ENCODE results near the gene ESYT3. TPM values are rescaled to one million over a fixed set of nuclear protein-coding genes. Genes with fewer than 3 reads are reported as not detected.
A peak's percentile ranks its signal among the peaks of the same experiment; 100 is the strongest.
"Not testable (repeated sequence)": the region's sequence is repeated elsewhere in the genome, so short reads cannot be mapped to it uniquely, and the experiment has no call there.

ESYT3 gene
- polyA plus RNA-seq, 4 donors: 0.22 to 1.4 (median 0.31) TPM; not detected in 1

DNA sequence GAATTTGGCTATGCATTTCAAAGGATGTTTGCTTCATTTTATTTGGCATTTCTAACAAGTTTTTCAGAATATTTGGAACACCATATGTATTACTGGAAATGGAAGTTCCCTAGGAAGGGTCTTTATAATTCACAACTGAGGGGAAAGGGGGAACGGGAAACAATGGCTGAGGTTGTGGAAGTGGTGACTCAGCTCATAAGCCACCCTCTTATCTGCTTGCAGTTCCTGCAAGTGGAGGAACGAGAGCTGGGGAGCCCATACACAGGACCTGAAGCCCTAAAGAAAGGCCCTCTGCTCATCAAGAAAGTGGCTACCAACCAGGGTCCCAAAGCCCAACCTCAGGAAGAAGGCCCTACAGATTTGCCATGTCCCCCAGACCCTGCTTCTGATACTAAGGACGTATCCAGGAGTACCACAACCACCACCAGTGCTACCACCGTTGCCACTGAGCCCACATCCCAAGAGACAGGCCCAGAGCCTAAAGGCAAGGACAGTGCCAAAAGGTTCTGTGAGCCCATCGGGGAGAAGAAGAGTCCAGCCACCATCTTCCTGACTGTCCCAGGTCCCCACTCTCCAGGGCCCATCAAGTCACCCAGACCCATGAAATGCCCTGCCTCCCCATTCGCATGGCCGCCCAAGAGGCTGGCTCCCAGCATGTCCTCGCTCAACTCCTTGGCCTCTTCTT is 37.9 kb downstream of the ESYT3 start:
- FAIRE-seq (no peak), DNase-seq (no peak)
- no peaks in the 10 kb centered on the region for H3K36me3 ChIP-seq (ENCODE audit: control insufficient read depth in 3 of 3, insufficient read depth in 2 of 3, low read depth in 1 of 3, low read length in 3 of 3)
- 88 to 94% (median 90%) methylated on average over 8 of the region's 8 CpGs for WGBS, 3 donors
- H3K4me1 ChIP-seq (ENCODE audit: control insufficient read depth in 3 of 3, insufficient read depth in 2 of 3, low read depth in 1 of 3, low read length in 2 of 3): no peaks in the 10 kb centered on the region
- H3K4me3 ChIP-seq (ENCODE audit: low read depth in 1 of 3, low read length in 3 of 3): no peak overlapping the region
- no peaks in the 10 kb centered on the region for H3K9me3 ChIP-seq (ENCODE audit: control insufficient read depth in 2 of 2, insufficient read depth in 1 of 2, low read depth in 1 of 2, low read length in 1 of 2)
- H3K27me3 ChIP-seq (ENCODE audit: control insufficient read depth in 3 of 3, insufficient read depth in 3 of 3, low read length in 3 of 3): no peaks in the 10 kb centered on the region
- H3K27ac ChIP-seq (ENCODE audit: low read depth in 1 of 3, low read length in 2 of 3): no peak overlapping the region

DNA sequence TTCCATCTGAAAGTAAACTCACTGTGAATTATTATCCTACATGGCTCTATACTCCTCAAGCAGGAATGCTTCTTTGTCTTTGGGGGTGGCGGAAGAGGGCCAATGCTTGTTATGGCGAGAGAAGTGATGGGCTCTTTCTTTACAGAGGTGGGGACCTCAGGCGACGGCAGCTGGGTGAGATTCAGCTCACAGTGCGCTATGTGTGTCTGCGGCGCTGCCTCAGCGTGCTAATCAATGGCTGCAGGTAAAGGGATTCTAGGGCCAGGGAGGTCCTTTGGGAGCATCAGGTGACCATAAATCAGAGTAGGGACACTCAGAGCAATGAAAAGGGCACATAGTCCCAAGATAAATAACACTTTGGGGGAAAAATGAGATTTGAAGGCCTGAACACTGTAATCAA is 39.0 kb downstream of the ESYT3 start:
- no peak overlapping the region for H3K4me3 ChIP-seq (ENCODE audit: low read depth in 1 of 3, low read length in 3 of 3)
- no peaks in the 10 kb centered on the region for H3K9me3 ChIP-seq (ENCODE audit: control insufficient read depth in 2 of 2, insufficient read depth in 1 of 2, low read depth in 1 of 2, low read length in 1 of 2)
- no peaks in the 10 kb centered on the region for H3K4me1 ChIP-seq (ENCODE audit: control insufficient read depth in 3 of 3, insufficient read depth in 2 of 3, low read depth in 1 of 3, low read length in 2 of 3)
- FAIRE-seq (no peak), DNase-seq (no peak)
- 97 to 99% (median 98%) methylated on average over 8 of the region's 8 CpGs for WGBS, 3 donors
- no peaks in the 10 kb centered on the region for H3K36me3 ChIP-seq (ENCODE audit: control insufficient read depth in 3 of 3, insufficient read depth in 2 of 3, low read depth in 1 of 3, low read length in 3 of 3)
- no peaks in the 10 kb centered on the region for H3K27me3 ChIP-seq (ENCODE audit: control insufficient read depth in 3 of 3, insufficient read depth in 3 of 3, low read length in 3 of 3)
- H3K27ac ChIP-seq (ENCODE audit: low read depth in 1 of 3, low read length in 2 of 3): no peak overlapping the region

DNA sequence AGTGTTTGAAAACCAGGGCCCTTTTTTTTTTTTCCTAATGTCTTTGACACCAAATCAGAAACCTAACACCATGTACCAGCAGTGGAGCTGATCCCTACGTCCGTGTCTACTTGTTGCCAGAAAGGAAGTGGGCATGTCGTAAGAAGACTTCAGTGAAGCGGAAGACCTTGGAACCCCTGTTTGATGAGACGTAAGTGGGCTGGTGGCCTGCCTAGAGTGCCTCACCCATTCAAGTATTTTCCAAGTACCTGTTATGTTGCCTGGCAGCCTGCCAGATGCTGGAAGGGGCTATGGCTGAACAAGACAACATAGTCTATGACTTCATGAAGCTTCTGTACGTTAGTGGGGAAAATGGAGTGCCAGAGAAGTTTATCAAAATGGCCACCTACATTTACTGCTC is 39.7 kb downstream of the ESYT3 start:
- 76 to 87% (median 85%) methylated on average over 6 of the region's 6 CpGs for WGBS, 3 donors
- no peaks in the 10 kb centered on the region for H3K4me1 ChIP-seq (ENCODE audit: control insufficient read depth in 3 of 3, insufficient read depth in 2 of 3, low read depth in 1 of 3, low read length in 2 of 3)
- H3K27ac ChIP-seq (ENCODE audit: low read depth in 1 of 3, low read length in 2 of 3): no peak overlapping the region
- H3K36me3 ChIP-seq (ENCODE audit: control insufficient read depth in 3 of 3, insufficient read depth in 2 of 3, low read depth in 1 of 3, low read length in 3 of 3): no peaks in the 10 kb centered on the region
- H3K27me3 ChIP-seq (ENCODE audit: control insufficient read depth in 3 of 3, insufficient read depth in 3 of 3, low read length in 3 of 3): no peaks in the 10 kb centered on the region
- H3K9me3 ChIP-seq (ENCODE audit: control insufficient read depth in 2 of 2, insufficient read depth in 1 of 2, low read depth in 1 of 2, low read length in 1 of 2): no peaks in the 10 kb centered on the region
- FAIRE-seq (no peak), DNase-seq (no peak)
- H3K4me3 ChIP-seq (ENCODE audit: low read depth in 1 of 3, low read length in 3 of 3): no peak overlapping the region

DNA sequence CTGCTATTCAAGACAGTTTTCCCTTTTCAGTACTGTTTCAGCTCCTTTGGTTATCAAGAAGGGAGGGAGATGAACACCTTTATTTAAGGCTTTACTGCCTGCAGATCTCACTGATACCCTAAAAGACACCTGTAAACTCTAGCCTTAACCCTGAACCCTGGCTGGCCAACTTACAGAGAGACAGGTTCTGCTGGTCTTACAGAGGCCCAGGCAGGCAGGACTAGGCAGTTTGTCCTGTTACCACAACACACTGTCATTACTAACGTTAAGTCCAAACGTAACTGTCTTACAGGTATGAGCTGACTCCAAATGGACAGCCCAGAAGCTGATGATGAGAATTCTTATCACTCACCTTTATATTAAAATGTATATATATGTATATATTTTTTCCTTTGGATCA is 42.1 kb downstream of the ESYT3 start:
- H3K9me3 ChIP-seq (ENCODE audit: control insufficient read depth in 2 of 2, insufficient read depth in 1 of 2, low read depth in 1 of 2, low read length in 1 of 2): no peaks in the 10 kb centered on the region
- no peak overlapping the region for H3K27ac ChIP-seq (ENCODE audit: low read depth in 1 of 3, low read length in 2 of 3)
- H3K36me3 ChIP-seq (ENCODE audit: control insufficient read depth in 3 of 3, insufficient read depth in 2 of 3, low read depth in 1 of 3, low read length in 3 of 3): no peaks in the 10 kb centered on the region
- DNase-seq (no peak), FAIRE-seq (no peak)
- H3K4me3 ChIP-seq (ENCODE audit: low read depth in 1 of 3, low read length in 3 of 3): no peak overlapping the region
- no peaks in the 10 kb centered on the region for H3K4me1 ChIP-seq (ENCODE audit: control insufficient read depth in 3 of 3, insufficient read depth in 2 of 3, low read depth in 1 of 3, low read length in 2 of 3)
- no peaks in the 10 kb centered on the region for H3K27me3 ChIP-seq (ENCODE audit: control insufficient read depth in 3 of 3, insufficient read depth in 3 of 3, low read length in 3 of 3)
- 84 to 92% (median 91%) methylated on average over 2 of the region's 2 CpGs for WGBS, 3 donors

DNA sequence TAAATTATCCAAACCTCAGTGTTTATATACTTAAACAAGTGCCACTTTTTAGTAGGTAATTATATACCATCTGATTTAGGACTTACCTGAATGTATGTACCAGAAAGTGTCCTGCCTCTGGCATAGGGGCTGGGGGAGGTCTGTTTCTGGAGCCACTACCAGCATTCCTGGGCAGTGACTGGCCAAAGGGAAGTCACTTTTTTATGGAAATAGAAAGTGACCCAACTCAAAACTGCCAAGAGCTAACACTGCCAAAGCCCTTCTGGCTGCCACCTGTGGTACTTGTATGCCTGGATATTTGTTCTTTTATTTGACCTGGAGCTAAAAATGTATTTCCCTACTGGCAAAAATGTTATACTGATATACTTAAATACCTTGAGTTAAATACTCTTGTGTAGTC is 42.7 kb downstream of the ESYT3 start:
- H3K4me3 ChIP-seq (ENCODE audit: low read depth in 1 of 3, low read length in 3 of 3): no peak overlapping the region
- H3K9me3 ChIP-seq (ENCODE audit: control insufficient read depth in 2 of 2, insufficient read depth in 1 of 2, low read depth in 1 of 2, low read length in 1 of 2): no peaks in the 10 kb centered on the region
- DNase-seq (no peak), FAIRE-seq (no peak)
- no peaks in the 10 kb centered on the region for H3K27me3 ChIP-seq (ENCODE audit: control insufficient read depth in 3 of 3, insufficient read depth in 3 of 3, low read length in 3 of 3)
- no peak overlapping the region for H3K27ac ChIP-seq (ENCODE audit: low read depth in 1 of 3, low read length in 2 of 3)
- H3K4me1 ChIP-seq (ENCODE audit: control insufficient read depth in 3 of 3, insufficient read depth in 2 of 3, low read depth in 1 of 3, low read length in 2 of 3): no peaks in the 10 kb centered on the region
- H3K36me3 ChIP-seq (ENCODE audit: control insufficient read depth in 3 of 3, insufficient read depth in 2 of 3, low read depth in 1 of 3, low read length in 3 of 3): no peaks in the 10 kb centered on the region

DNA sequence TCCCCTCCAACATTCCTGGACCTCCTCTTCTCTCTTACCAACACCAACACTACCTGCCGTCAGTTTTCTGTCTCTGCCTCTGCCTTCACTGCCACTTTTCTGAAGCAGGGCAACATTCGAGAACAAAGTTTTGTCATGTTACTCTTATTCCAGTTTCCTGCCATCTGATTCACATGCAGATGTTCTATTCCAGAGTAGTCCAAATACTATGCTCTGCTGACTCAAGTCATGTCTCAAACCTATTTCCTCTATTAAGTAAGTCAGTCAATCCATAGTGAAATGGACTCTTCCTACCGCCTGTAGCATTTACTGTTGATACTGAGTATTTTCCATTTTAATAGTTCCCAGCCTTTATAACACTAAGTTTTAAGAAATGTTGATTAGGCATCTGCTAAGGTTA is 43.4 kb downstream of the ESYT3 start:
- Histone ChIP-seq H3K36me3 (ENCODE audit: control insufficient read depth in 3 of 3, insufficient read depth in 2 of 3, low read depth in 1 of 3, low read length in 3 of 3) (no peaks in the 10 kb centered on the region), H3K4me3 (ENCODE audit: low read depth in 1 of 3, low read length in 3 of 3) (no peak overlapping the region), H3K27ac (ENCODE audit: low read depth in 1 of 3, low read length in 2 of 3) (no peak overlapping the region), H3K4me1 (ENCODE audit: control insufficient read depth in 3 of 3, insufficient read depth in 2 of 3, low read depth in 1 of 3, low read length in 2 of 3) (no peaks in the 10 kb centered on the region), H3K9me3 (ENCODE audit: control insufficient read depth in 2 of 2, insufficient read depth in 1 of 2, low read depth in 1 of 2, low read length in 1 of 2) (no peaks in the 10 kb centered on the region), H3K27me3 (ENCODE audit: control insufficient read depth in 3 of 3, insufficient read depth in 3 of 3, low read length in 3 of 3) (no peaks in the 10 kb centered on the region)
- FAIRE-seq (no peak), DNase-seq (no peak)
- WGBS, 3 donors: 95% methylated on average over 3 of the region's 3 CpGs

DNA sequence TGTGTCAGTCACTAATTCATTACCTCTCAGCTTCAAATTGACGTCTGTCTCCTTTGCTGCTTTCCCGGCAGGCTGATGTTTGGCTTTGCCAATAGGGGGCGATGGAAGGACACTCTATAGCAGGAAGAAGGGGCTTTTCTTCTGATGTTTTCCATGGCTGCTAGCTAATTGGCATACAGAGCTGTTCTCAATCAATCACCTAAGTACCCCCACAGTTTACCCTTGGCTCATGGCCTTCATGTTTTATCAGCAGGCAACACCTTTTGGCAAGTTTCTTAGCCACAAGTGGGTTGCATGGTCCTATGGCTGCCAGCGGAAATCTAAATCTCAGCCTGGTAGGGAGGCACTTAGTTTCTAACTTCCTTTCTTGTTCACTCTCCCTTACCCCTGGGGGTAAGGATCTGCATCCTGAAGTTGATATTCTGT is 45.0 kb downstream of the ESYT3 start:
- H3K36me3 ChIP-seq (ENCODE audit: control insufficient read depth in 3 of 3, insufficient read depth in 2 of 3, low read depth in 1 of 3, low read length in 3 of 3): no peaks in the 10 kb centered on the region
- no peak overlapping the region for H3K27ac ChIP-seq (ENCODE audit: low read depth in 1 of 3, low read length in 2 of 3)
- no peaks in the 10 kb centered on the region for H3K27me3 ChIP-seq (ENCODE audit: control insufficient read depth in 3 of 3, insufficient read depth in 3 of 3, low read length in 3 of 3)
- H3K4me1 ChIP-seq (ENCODE audit: control insufficient read depth in 3 of 3, insufficient read depth in 2 of 3, low read depth in 1 of 3, low read length in 2 of 3): no peaks in the 10 kb centered on the region
- 31 to 44% (median 39%) methylated on average over 4 of the region's 4 CpGs for WGBS, 3 donors
- no peaks in the 10 kb centered on the region for H3K9me3 ChIP-seq (ENCODE audit: control insufficient read depth in 2 of 2, insufficient read depth in 1 of 2, low read depth in 1 of 2, low read length in 1 of 2)
- DNase-seq (peak; percentile 25 to 64), FAIRE-seq (no peak)
- no peak overlapping the region for H3K4me3 ChIP-seq (ENCODE audit: low read depth in 1 of 3, low read length in 3 of 3)

DNA sequence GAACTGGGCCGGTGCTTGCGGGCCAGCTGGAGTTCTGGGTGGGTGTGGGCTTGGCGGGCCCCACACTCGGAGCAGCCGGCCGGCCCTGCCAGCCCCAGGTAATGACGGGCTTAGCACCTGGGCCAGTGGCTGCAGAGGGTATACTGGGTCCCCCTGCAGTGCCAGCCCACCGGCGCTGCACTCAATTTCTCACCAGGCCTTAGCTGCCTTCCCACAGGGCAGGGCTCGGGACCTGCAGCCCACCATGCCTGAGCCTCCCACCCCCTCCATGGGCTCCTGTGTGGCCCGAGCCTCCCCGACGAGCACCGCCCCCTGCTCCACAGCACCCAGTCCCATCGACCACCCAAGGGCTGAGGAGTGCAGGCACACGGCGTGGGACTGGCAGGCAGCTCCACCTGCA is 50.3 kb downstream of the ESYT3 start:
- H3K9me3 ChIP-seq (ENCODE audit: control insufficient read depth in 2 of 2, insufficient read depth in 1 of 2, low read depth in 1 of 2, low read length in 1 of 2): peaks cover 0 to 17% of the 10 kb centered on the region in 2 donors
- 96 to 100% (median 98%) methylated on average over 6 to 17 of the region's 17 CpGs for WGBS, 3 donors
- DNase-seq; H3K4me3 ChIP-seq (ENCODE audit: low read depth in 1 of 3, low read length in 3 of 3); H3K36me3 ChIP-seq (ENCODE audit: control insufficient read depth in 3 of 3, insufficient read depth in 2 of 3, low read depth in 1 of 3, low read length in 3 of 3); FAIRE-seq; H3K27ac ChIP-seq (ENCODE audit: low read depth in 1 of 3, low read length in 2 of 3); H3K4me1 ChIP-seq (ENCODE audit: control insufficient read depth in 3 of 3, insufficient read depth in 2 of 3, low read depth in 1 of 3, low read length in 2 of 3); H3K27me3 ChIP-seq (ENCODE audit: control insufficient read depth in 3 of 3, insufficient read depth in 3 of 3, low read length in 3 of 3): not testable (repeated sequence)

DNA sequence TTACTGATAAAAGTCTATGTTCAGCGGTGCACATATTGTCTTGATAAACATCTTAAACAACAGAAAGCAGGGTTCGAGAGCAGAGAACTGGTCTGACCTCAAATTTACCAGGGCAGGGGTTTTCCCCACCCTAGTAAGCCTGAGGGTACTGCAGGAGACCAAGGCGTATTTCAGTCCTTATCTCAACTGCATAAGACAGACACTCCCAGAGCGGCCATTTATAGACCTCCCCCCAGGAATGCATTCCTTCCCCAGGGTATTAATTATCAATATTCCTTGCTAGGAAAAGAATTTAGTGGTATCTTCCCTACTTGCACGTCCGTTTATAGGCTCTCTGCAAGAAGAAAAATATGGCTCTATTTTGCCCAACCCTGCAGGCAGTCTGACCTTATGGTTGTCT is 52.2 kb downstream of the ESYT3 start:
- H3K27ac ChIP-seq (ENCODE audit: low read depth in 1 of 3, low read length in 2 of 3); H3K4me3 ChIP-seq (ENCODE audit: low read depth in 1 of 3, low read length in 3 of 3); H3K27me3 ChIP-seq (ENCODE audit: control insufficient read depth in 3 of 3, insufficient read depth in 3 of 3, low read length in 3 of 3); H3K36me3 ChIP-seq (ENCODE audit: control insufficient read depth in 3 of 3, insufficient read depth in 2 of 3, low read depth in 1 of 3, low read length in 3 of 3); FAIRE-seq; H3K4me1 ChIP-seq (ENCODE audit: control insufficient read depth in 3 of 3, insufficient read depth in 2 of 3, low read depth in 1 of 3, low read length in 2 of 3); DNase-seq: not testable (repeated sequence)
- H3K9me3 ChIP-seq (ENCODE audit: control insufficient read depth in 2 of 2, insufficient read depth in 1 of 2, low read depth in 1 of 2, low read length in 1 of 2): peaks cover 0 to 17% of the 10 kb centered on the region in 2 donors
- 92 to 98% (median 98%) methylated on average over 6 of the region's 6 CpGs for WGBS, 3 donors

Measured in small intestine (tissue), 7 donors.